ENCODE measurements around the gene GRIK4.

- TF ChIP-seq CTCF (conservative IDR thresholded peaks at IDR 0.05) (no peak), EZH2 (IDR thresholded peaks at IDR 0.05; ENCODE audit: low read depth) (no peak)
These were observed 307.5 kb downstream of the GRIK4 start for GRCh38 chr11:120819003-120819402.
